HG03196 (cell line): Measurements from ENCODE around the gene XIRP1.
"Not testable (repeated sequence)": the region's sequence is repeated elsewhere in the genome, so short reads cannot be mapped to it uniquely, and the experiment has no call there.

Experiments
- ATAC-seq: cut with Tn5 transposase; IDR thresholded peaks from one replicate; pipeline ENCODE4 v1.9.1; 2021; ENCODE audit not compliant: unreplicated experiment

XIRP1 gene

GRCh38 chr3:39192490-39193092 is at the start of gene XIRP1:
Gene XIRP1 (minus strand): TSS chr3:39192595. CDS start chr3:39189445, 3,150 bp downstream.
- ATAC-seq = peak; percentile 43

DNA sequence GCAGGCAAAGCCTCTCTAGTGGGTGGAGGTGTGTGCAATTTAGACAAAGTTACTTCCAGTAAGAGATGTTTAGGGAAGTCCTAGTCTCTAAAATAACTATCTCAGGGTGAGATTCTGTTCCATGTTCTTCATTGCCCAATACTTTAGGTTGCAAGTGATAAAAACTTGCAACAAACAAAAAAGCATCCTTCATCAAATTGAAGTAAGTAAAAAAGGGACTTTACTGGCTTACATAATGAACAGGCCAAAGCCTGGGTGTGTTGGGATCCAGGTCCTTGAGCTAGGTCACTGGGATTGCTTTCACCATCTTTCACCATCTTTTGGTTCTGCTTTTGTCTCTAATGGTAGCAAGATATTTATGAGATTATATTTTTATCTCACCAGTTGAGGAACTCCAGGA is 49.2 kb upstream of the XIRP1 start:
- no peak for ATAC-seq

- no peak for ATAC-seq
Observed at GRCh38 chr3:39237027-39237426, 44.6 kb upstream of the XIRP1 start.

- no peak for ATAC-seq
Observed at GRCh38 chr3:39234651-39235050, 42.3 kb upstream of the XIRP1 start.

GRCh38 chr3:39232859-39233258 is 40.5 kb upstream of the XIRP1 start:
- ATAC-seq = no peak

DNA sequence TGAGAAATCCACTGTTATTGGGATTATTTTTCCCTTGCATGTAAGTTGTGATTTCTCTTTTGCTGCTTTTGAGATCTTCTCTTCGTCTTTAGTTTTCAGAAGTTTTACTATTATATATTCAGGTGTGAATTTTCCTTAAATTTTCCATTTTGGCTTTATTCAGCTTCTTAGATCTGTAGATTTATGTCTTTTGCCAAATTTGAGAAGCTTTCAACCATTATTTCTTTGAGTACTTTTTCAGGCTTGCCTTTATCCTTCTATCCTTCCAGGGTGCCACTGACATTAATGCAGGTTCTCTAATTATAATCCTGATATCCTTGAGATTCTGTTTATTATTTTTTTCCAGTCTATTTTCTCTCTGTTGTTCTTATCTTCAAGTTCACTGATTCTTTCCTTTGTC is 38.1 kb upstream of the XIRP1 start:
- ATAC-seq = no peak

DNA sequence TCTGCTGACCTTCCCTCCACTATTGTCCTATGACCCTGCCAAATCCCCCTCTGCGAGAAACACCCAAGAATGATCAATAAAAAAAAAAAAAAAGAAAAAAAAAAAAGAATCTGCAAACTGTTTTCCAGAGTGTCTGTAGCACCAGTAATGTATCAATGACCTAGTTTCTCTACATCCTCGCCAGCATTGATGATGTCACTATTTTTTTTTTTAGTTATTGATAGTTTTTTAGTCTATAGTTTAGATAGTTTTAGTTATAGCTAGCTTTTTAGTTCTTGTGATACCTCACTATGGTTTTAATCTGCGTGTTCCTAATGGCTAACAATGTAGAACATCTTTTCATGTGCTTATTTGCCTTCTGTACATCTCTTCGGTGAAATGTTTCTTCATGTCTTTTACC is 36.1 kb upstream of the XIRP1 start:
- no peak for ATAC-seq

DNA sequence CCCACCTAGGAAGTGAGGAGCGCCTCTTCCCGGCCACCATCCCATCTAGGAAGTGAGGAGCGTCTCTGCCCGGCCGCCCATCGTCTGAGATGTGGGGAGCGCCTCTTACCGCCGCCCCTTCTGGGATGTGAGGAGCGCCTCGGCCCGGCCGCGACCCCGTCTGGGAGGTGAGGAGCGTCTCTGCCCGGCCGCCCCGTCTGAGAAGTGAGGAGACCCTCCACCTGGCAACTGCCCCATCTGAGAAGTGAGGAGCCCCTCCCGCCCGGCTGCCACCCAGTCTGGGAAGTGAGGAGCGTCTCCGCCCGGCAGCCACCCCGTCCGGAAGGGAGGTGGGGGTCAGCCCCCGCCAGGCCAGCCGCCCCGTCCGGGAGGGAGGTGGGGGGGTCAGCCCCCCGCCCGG is 35.2 kb upstream of the XIRP1 start:
- not testable (repeated sequence) for ATAC-seq

- no peak for ATAC-seq
Observed at GRCh38 chr3:39226106-39226741, 33.8 kb upstream of the XIRP1 start.

GRCh38 chr3:39224288-39224687 is 31.9 kb upstream of the XIRP1 start:
- ATAC-seq = no peak

DNA sequence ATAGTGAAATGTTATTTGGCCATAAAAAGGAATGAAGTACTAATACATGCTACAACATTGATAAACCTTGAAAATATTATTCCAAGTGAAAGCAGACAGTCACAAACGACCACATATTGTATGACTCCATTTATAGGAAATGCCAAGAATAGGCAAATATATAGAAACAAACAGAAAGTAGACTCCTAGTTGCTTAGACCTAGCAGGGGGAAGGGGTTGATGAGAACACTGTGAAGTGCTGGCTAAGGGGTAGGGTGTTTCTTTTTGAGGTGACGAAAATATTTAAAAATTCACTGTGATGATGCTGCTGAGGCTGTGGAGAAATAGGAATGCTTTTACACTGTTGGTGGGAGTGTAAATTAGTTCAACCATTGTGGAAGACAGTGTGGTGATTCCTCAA is 30.5 kb upstream of the XIRP1 start:
- ATAC-seq = no peak

DNA sequence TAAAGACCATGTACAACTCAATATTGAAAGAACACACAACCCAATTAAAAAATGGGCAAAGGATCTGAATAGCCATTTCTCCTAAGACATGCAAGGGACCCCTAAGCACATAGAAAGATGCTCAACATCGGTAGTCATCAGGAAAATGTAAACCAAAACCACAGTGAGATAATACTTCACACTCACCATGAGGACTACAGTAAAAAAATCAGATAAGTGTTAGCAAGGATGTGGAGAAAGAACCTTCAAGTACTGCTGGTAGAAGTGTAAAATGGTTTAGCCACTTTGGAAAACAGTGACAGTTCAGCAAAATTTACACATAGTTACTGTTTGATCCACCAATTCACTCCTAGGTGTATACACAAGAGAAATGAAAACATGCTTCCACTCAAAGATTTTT is 30.1 kb upstream of the XIRP1 start:
- ATAC-seq = no peak

DNA sequence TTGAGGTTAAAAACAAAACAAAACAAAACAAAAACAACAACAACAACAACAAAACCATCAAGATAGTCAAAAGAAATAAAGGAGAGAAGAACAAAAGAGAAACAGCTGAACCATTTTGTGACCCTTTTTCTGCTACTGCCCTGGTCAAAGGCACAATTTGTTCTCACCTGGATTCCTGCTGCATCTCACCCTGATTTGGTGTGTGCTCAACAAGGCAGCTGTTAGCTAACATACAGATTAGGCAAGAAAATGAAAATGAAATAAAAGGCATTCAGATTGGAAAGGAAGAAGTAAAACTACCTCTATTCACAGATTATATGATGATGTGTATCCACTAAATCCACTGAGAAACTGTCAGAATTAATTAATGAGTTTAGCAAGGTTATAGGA is 28.7 kb upstream of the XIRP1 start:
- no peak for ATAC-seq

GRCh38 chr3:39220407-39221140 is 28.2 kb upstream of the XIRP1 start:
- no peak for ATAC-seq

- no peak for ATAC-seq
Observed at GRCh38 chr3:39219702-39220101, 27.3 kb upstream of the XIRP1 start.

GRCh38 chr3:39216176-39216790 is 23.9 kb upstream of the XIRP1 start:
- peak; percentile 93 for ATAC-seq

GRCh38 chr3:39213613-39214012 is 21.2 kb upstream of the XIRP1 start:
- no peak for ATAC-seq

DNA sequence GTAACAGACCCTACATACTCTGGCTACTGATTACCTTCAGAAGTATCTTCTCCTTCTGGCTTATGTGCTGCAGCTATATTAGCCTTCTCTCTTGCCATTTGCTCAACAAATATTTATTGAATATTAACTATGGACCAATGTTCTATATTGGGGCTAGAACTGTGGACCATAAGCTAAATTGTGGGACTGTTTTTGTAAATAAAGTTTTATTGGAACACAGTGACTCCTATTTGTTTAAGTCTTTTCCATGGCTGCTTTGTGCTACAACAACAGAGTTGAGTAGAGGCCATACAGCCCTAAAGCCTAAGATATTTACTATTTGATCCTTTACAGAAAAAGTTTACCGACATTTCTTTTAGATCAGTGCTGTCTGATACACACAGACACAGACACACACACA is 20.3 kb upstream of the XIRP1 start:
- ATAC-seq = no peak

- no peak for ATAC-seq
Observed at GRCh38 chr3:39211332-39212130, 19.1 kb upstream of the XIRP1 start.

DNA sequence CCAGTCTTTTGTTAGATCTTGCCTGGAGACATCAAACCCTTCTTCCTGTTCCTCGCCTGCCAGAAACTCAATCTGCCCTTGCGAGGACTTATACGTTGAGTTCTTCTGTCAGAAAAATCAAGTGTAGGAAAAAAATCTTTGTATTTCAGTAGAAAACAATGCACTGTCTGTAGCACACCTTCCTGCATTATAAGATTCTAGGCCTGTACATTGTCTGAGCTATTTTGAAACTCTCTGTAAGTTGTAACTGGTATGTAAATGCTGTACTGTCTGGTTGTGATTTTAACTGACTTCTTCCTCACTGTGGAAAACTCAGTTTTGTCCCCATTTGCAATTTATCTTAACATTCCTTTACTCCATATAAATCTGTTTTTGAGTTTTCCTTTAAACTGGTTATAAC is 17.7 kb upstream of the XIRP1 start:
- ATAC-seq = no peak

- no peak for ATAC-seq
Observed at GRCh38 chr3:39209329-39209970, 17.1 kb upstream of the XIRP1 start.
